Measurements from ENCODE around the gene NFKBIZ. TPM values are rescaled to one million over a fixed set of nuclear protein-coding genes. Genes with fewer than 3 reads are reported as not detected.
A peak's percentile ranks its signal among the peaks of the same experiment; 100 is the strongest.

NFKBIZ gene
- total and polyA plus RNA-seq, 2 donors (not counting 1 experiment from before 2014, with no cell fraction given) = 14.7 to 38.8 TPM

DNA sequence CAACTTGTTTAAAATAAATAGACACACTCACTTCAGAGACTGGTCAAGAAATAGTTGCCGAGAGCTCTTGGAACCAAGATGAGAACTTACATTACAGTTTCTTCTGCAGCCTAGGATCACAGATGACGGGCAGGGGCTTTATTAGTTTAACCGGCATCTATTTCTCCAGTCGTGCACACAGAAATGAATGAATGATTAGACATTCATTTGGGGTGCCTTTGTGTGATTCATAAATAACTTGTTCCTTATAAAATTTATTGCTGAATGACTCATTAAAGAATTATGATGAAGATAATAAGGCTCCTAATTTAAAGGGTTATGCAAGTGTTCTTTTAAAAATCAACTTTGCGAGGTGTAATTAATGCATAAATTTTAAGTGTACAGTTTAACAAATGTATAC is 20.8 kb downstream of the NFKBIZ start:
- DNase-seq (ENCODE audit: low read depth in 2 of 2) = peak in 1 of 2 donors; percentile 33
- no peaks in the 10 kb centered on the region for H4K20me1 ChIP-seq (ENCODE audit: control insufficient read depth, extremely low read depth, insufficient read depth, low read length)
- H3K79me2 ChIP-seq (ENCODE audit: control insufficient read depth, insufficient read depth, low read length) = no peaks in the 10 kb centered on the region
- H3K4me1 ChIP-seq (ENCODE audit: control insufficient read depth, extremely low read depth, insufficient read depth, low read length) = peaks cover 2% of the 10 kb centered on the region
- H3K27ac ChIP-seq (ENCODE audit: insufficient read depth, low read length) = no peak overlapping the region
- H3K4me3 ChIP-seq (replicated peaks in 1 of 4; ENCODE audit: control extremely low read depth in 1 of 4, insufficient read depth in 1 of 4, low read depth in 3 of 4, low read length in 4 of 4) = no peak overlapping the region
- H3K36me3 ChIP-seq (ENCODE audit: control insufficient read depth, insufficient read depth, low read length) = no peaks in the 10 kb centered on the region
- no peak overlapping the region for H2AFZ ChIP-seq (ENCODE audit: low read length)
- H3K4me2 ChIP-seq (ENCODE audit: extremely low read depth, insufficient read depth, low read length) = no peak overlapping the region
- H3K27me3 ChIP-seq (ENCODE audit: control insufficient read depth, insufficient read depth, low read length) = no peaks in the 10 kb centered on the region
- H3K9ac ChIP-seq (ENCODE audit: insufficient read depth, low read length) = no peak overlapping the region
- H3K9me3 ChIP-seq (ENCODE audit: control insufficient read depth, insufficient read depth, low read depth, low read length) = no peaks in the 10 kb centered on the region
- no peak for TF ChIP-seq EZH2 (IDR thresholded peaks at IDR 0.05; ENCODE audit: low read length, missing control alignments)
- TF ChIP-seq, protein P1, sequence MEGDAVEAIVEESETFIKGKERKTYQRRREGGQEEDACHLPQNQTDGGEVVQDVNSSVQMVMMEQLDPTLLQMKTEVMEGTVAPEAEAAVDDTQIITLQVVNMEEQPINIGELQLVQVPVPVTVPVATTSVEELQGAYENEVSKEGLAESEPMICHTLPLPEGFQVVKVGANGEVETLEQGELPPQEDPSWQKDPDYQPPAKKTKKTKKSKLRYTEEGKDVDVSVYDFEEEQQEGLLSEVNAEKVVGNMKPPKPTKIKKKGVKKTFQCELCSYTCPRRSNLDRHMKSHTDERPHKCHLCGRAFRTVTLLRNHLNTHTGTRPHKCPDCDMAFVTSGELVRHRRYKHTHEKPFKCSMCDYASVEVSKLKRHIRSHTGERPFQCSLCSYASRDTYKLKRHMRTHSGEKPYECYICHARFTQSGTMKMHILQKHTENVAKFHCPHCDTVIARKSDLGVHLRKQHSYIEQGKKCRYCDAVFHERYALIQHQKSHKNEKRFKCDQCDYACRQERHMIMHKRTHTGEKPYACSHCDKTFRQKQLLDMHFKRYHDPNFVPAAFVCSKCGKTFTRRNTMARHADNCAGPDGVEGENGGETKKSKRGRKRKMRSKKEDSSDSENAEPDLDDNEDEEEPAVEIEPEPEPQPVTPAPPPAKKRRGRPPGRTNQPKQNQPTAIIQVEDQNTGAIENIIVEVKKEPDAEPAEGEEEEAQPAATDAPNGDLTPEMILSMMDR (conservative IDR thresholded peaks at IDR 0.05 in 1 of 2, IDR thresholded peaks at IDR 0.05 in 1 of 2; ENCODE audit: low read depth in 1 of 2, low read length in 2 of 2) = no peak

DNA sequence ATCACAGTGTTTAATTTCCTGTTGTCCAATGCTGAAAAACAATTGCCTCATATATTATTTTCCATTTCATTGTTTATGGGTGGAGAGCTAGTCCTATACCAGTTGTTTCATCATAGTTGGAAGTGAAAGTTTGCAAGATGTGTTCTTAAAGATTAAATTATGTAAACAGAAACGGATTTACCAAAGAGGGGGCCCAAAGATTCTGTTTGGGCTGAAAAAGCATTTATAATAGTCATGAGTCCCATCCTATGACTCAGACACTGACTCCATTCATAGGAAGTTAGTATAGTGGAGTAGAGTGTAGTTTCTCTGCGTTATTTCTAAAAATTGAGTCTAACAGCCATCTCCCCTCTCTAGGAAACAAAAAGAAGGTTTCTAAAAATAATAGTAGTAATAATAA is 24.3 kb downstream of the NFKBIZ start:
- Histone ChIP-seq H3K9me3 (ENCODE audit: control insufficient read depth, insufficient read depth, low read depth, low read length) (no peaks in the 10 kb centered on the region), H3K27ac (ENCODE audit: insufficient read depth, low read length) (no peak overlapping the region), H3K27me3 (ENCODE audit: control insufficient read depth, insufficient read depth, low read length) (no peaks in the 10 kb centered on the region), H3K79me2 (ENCODE audit: control insufficient read depth, insufficient read depth, low read length) (no peaks in the 10 kb centered on the region), H3K4me1 (ENCODE audit: control insufficient read depth, extremely low read depth, insufficient read depth, low read length) (no peaks in the 10 kb centered on the region), H3K4me2 (ENCODE audit: extremely low read depth, insufficient read depth, low read length) (no peak overlapping the region), H3K9ac (ENCODE audit: insufficient read depth, low read length) (no peak overlapping the region), H3K4me3 (replicated peaks in 1 of 4; ENCODE audit: control extremely low read depth in 1 of 4, insufficient read depth in 1 of 4, low read depth in 3 of 4, low read length in 4 of 4) (no peak overlapping the region), H2AFZ (ENCODE audit: low read length) (no peak overlapping the region), H4K20me1 (ENCODE audit: control insufficient read depth, extremely low read depth, insufficient read depth, low read length) (no peaks in the 10 kb centered on the region), H3K36me3 (ENCODE audit: control insufficient read depth, insufficient read depth, low read length) (no peaks in the 10 kb centered on the region)
- DNase-seq (ENCODE audit: low read depth in 2 of 2) = peak; percentile 61 to 91
- TF ChIP-seq EZH2 (IDR thresholded peaks at IDR 0.05; ENCODE audit: low read length, missing control alignments) = no peak
- TF ChIP-seq, protein P1 (conservative IDR thresholded peaks at IDR 0.05 in 1 of 2, IDR thresholded peaks at IDR 0.05 in 1 of 2; ENCODE audit: low read depth in 1 of 2, low read length in 2 of 2) = no peak

DNA sequence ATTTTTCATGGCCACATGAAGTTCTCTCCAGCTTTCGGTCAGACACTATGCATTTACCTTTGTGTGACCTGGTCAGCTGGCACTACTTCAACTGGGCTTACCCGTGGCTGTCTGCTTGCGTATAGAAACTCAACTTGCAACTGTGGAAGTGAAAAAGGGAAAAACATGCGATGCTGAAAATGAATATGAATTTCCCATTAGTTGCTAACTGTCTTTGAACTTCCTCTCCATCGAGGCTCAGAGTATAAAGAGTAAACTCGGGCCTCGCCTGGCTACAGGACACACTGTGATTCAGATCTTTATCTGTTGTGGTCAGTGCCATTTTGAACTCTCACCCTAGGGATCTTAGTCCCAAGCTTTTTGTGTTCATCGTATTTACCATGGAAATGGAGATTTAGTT is 26.8 kb downstream of the NFKBIZ start:
- H3K9ac ChIP-seq (ENCODE audit: insufficient read depth, low read length) = no peak overlapping the region
- no peak for TF ChIP-seq EZH2 (IDR thresholded peaks at IDR 0.05; ENCODE audit: low read length, missing control alignments)
- TF ChIP-seq, protein P1 (conservative IDR thresholded peaks at IDR 0.05 in 1 of 2, IDR thresholded peaks at IDR 0.05 in 1 of 2; ENCODE audit: low read depth in 1 of 2, low read length in 2 of 2) = no peak
- no peaks in the 10 kb centered on the region for H3K4me1 ChIP-seq (ENCODE audit: control insufficient read depth, extremely low read depth, insufficient read depth, low read length)
- DNase-seq (ENCODE audit: low read depth in 2 of 2) = no peak
- H3K79me2 ChIP-seq (ENCODE audit: control insufficient read depth, insufficient read depth, low read length) = no peaks in the 10 kb centered on the region
- no peaks in the 10 kb centered on the region for H3K36me3 ChIP-seq (ENCODE audit: control insufficient read depth, insufficient read depth, low read length)
- H2AFZ ChIP-seq (ENCODE audit: low read length) = no peak overlapping the region
- H3K27me3 ChIP-seq (ENCODE audit: control insufficient read depth, insufficient read depth, low read length) = no peaks in the 10 kb centered on the region
- H4K20me1 ChIP-seq (ENCODE audit: control insufficient read depth, extremely low read depth, insufficient read depth, low read length) = no peaks in the 10 kb centered on the region
- H3K9me3 ChIP-seq (ENCODE audit: control insufficient read depth, insufficient read depth, low read depth, low read length) = no peaks in the 10 kb centered on the region
- no peak overlapping the region for H3K27ac ChIP-seq (ENCODE audit: insufficient read depth, low read length)
- H3K4me2 ChIP-seq (ENCODE audit: extremely low read depth, insufficient read depth, low read length) = no peak overlapping the region
- H3K4me3 ChIP-seq (replicated peaks in 1 of 4; ENCODE audit: control extremely low read depth in 1 of 4, insufficient read depth in 1 of 4, low read depth in 3 of 4, low read length in 4 of 4) = no peak overlapping the region
